ENCODE measurements around the gene TNFRSF14. TPM values are rescaled to one million over a fixed set of nuclear protein-coding genes. Genes with fewer than 3 reads are reported as not detected.

TNFRSF14 gene
- total and polyA plus RNA-seq, 9 of the 15 experiments (the other 6 are each of a cell fraction or from before 2014, with no cell fraction given) = 0.11 to 2.3 (median 0.68) TPM; not detected in 2

- Histone ChIP-seq H3K9me3 (replicated peaks; ENCODE audit: control insufficient read depth, insufficient read depth, low read depth, low read length) (no peaks in the 10 kb centered on the region), H3K4me3 (no peak overlapping the region)
- in situ Hi-C loops (cut with MboI) = no loop called here
These were observed 1.6 kb downstream of the TNFRSF14 start for GRCh38 chr1:2557482-2558400.

More at GRCh38 chr1:2557482-2558400, 1.6 kb downstream of the TNFRSF14 start:
- Histone ChIP-seq H3K4me2 (ENCODE audit: insufficient read depth, low read length) (no peak overlapping the region), H2AFZ (ENCODE audit: low read depth, low read length) (no peak overlapping the region), H3K27ac (ENCODE audit: extremely low read depth, low read depth, low read length) (no peak overlapping the region), H3K9ac (ENCODE audit: insufficient read depth in 1 of 2, low read depth in 2 of 2, low read length in 2 of 2) (peak overlapping the region in 1 of 2 experiments; percentile 92; a peak in 2 of 4 replicates), H3K9me1 (ENCODE audit: control insufficient read depth, insufficient read depth, low read length) (no peaks in the 10 kb centered on the region), H4K20me1 (replicated peaks; ENCODE audit: control insufficient read depth, insufficient read depth, low read length) (no peaks in the 10 kb centered on the region), H3K79me2 (ENCODE audit: control insufficient read depth, insufficient read depth, low read length) (no peaks in the 10 kb centered on the region), H3K36me3 (ENCODE audit: control insufficient read depth, insufficient read depth, low read length) (no peaks in the 10 kb centered on the region), H3K4me1 (replicated peaks in 1 of 2; ENCODE audit: control insufficient read depth in 2 of 2, insufficient read depth in 2 of 2, low read length in 2 of 2) (peaks cover 26 to 85% of the 10 kb centered on the region in 2 experiments), H3K27me3 (ENCODE audit: control insufficient read depth in 2 of 2, insufficient read depth in 2 of 2, low read length in 2 of 2) (0 out of 5 replicates have a peak, but pooled peaks cover 0 to 4% of the 10 kb centered on the region in 2 experiments)
- FAIRE-seq (no peak), ATAC-seq (no peak), DNase-seq (ENCODE audit: extremely low read depth in 1 of 4, low spot score in 3 of 4) (no peak)
- POLR2A ChIA-PET = interaction anchor here (0.5 to 1.8 kb wide), 7 partner anchors 11 to 601 kb away, joined by 3 to 8 read pairs (median 3); partner anchors contain the start of gene PRXL2B
- intact Hi-C loops (cut with micrococcal nuclease) = no loop called here
- CTCF ChIA-PET (ENCODE audit: low intra/inter-chr PET ratio) = no interaction called here
- 35% methylated on average over 27 of the region's 30 CpGs for WGBS (ENCODE audit: insufficient coverage, low coverage, missing lambda C conversion rate)
- BruUV-seq (replicated peaks) = no TSS peak
- TF ChIP-seq CTCF (IDR thresholded peaks at IDR 0.05 in 2 of 3, conservative IDR thresholded peaks at IDR 0.05 in 1 of 3; ENCODE audit: insufficient read depth in 2 of 3, low read depth in 1 of 3, low read length in 3 of 3) = 0 out of 6 replicates have a peak, but pooled peaks of 1 of the 3 experiments have one; percentile 7
- TF ChIP-seq ATF1 (CRISPR knock-in tag; IDR thresholded peaks at IDR 0.05) = no peak
- TF ChIP-seq ATF1 (tag; IDR thresholded peaks at IDR 0.05) = 0 out of 2 replicates have a peak, but pooled peaks have one; percentile 10
- TF ChIP-seq HMGN3 (IDR thresholded peaks at IDR 0.05; ENCODE audit: borderline replicate concordance, extremely low read depth, insufficient read length, low read depth, low read length) = peak; percentile 72
- TF ChIP-seq, protein P1, sequence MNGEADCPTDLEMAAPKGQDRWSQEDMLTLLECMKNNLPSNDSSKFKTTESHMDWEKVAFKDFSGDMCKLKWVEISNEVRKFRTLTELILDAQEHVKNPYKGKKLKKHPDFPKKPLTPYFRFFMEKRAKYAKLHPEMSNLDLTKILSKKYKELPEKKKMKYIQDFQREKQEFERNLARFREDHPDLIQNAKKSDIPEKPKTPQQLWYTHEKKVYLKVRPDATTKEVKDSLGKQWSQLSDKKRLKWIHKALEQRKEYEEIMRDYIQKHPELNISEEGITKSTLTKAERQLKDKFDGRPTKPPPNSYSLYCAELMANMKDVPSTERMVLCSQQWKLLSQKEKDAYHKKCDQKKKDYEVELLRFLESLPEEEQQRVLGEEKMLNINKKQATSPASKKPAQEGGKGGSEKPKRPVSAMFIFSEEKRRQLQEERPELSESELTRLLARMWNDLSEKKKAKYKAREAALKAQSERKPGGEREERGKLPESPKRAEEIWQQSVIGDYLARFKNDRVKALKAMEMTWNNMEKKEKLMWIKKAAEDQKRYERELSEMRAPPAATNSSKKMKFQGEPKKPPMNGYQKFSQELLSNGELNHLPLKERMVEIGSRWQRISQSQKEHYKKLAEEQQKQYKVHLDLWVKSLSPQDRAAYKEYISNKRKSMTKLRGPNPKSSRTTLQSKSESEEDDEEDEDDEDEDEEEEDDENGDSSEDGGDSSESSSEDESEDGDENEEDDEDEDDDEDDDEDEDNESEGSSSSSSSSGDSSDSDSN (IDR thresholded peaks at IDR 0.05; ENCODE audit: borderline replicate concordance in 1 of 2, low read depth in 2 of 2, low read length in 2 of 2) = 0 out of 4 replicates have a peak, but pooled peaks of 1 of the 2 experiments have one; percentile 11
- 0 out of 2 replicates have a peak, but pooled peaks have one; percentile 43 for TF ChIP-seq ZNF583 (CRISPR knock-in tag; IDR thresholded peaks at IDR 0.05)
- no peak for TF ChIP-seq SAFB2 (IDR thresholded peaks at IDR 0.05; ENCODE audit: borderline replicate concordance, low read depth, low read length, severe bottlenecking)
- TF ChIP-seq MBD1 (CRISPR knock-in tag; IDR thresholded peaks at IDR 0.05) = no peak
